Fibroblast of villous mesenchyme (primary cell): ENCODE results near the gene NRG2. TPM values are rescaled to one million over a fixed set of nuclear protein-coding genes. Genes with fewer than 3 reads are reported as not detected.

Experiments
- DNase-seq: peaks from one replicate; pipeline ENCODE4 v3.0.0-alpha.2; 2010; ENCODE audit warnings: low read depth
- H3K4me3 ChIP-seq: 2 replicates; pipeline ENCODE4 v1.5.1; 2011; ENCODE audit warnings: low read depth, mild to moderate bottlenecking, low read length
- total RNA-seq: library from RNA; depleted of rRNA; stranded (reverse); fragments of >200 nt; gene quantifications from 2 replicates; pipeline ENCODE4 v1.2.3, GENCODE V29; 2012
- TF ChIP-seq, protein P1 (sequence below): IDR thresholded peaks from 2 replicates; pipeline ENCODE4 v1.5.1; 2012; ENCODE audit warnings: low read depth, mild to moderate bottlenecking, low read length; ENCODE audit not compliant: insufficient read depth

NRG2 gene
- total RNA-seq, 1 donor, result under 0.01 TPM

DNA sequence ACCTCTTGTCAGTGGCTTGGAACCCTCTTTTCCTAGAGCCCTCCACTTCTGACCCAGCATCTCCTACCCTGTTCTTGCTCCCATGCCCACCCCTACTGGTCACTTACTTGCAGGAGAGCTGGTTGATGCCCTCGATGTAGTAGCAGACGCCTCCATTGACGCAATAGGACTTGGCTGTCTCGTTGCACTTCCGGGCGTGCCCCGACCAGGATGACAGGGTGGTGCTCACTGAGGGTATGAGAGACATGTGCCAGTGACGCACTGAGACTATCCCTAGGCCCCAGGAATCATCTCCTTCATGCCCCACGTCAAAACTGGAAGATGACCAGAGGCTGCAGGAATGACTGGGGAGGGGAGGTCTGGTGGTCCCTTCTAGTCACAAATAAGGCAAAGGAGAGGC, 171.5 kb downstream of the NRG2 start:
- H3K4me3 ChIP-seq, result no peak overlapping the region
- DNase-seq, result no peak
- TF ChIP-seq, protein P1, sequence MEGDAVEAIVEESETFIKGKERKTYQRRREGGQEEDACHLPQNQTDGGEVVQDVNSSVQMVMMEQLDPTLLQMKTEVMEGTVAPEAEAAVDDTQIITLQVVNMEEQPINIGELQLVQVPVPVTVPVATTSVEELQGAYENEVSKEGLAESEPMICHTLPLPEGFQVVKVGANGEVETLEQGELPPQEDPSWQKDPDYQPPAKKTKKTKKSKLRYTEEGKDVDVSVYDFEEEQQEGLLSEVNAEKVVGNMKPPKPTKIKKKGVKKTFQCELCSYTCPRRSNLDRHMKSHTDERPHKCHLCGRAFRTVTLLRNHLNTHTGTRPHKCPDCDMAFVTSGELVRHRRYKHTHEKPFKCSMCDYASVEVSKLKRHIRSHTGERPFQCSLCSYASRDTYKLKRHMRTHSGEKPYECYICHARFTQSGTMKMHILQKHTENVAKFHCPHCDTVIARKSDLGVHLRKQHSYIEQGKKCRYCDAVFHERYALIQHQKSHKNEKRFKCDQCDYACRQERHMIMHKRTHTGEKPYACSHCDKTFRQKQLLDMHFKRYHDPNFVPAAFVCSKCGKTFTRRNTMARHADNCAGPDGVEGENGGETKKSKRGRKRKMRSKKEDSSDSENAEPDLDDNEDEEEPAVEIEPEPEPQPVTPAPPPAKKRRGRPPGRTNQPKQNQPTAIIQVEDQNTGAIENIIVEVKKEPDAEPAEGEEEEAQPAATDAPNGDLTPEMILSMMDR, result no peak

DNA sequence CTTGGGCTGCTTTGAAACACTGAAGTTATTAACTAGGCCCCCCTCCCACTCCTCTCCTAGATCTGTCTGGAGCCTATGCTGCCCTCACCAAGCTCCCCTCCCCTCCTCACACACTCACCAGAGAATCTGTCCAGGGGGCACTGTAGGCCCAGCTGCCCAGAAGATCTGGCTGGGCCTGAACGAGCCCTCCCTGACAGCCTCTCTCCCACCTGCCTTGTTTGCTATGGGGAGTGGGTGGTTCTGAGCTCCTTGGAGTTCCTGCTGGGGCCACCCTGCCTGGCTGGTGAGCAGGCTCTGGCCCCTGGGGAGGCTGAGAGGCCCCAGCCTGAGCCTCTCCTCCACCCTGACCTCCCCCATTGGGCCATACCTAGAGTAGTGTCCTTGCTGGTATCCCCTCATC, 172.4 kb downstream of the NRG2 start:
- no peak overlapping the region for H3K4me3 ChIP-seq
- DNase-seq, result no peak
- TF ChIP-seq, protein P1, result no peak

DNA sequence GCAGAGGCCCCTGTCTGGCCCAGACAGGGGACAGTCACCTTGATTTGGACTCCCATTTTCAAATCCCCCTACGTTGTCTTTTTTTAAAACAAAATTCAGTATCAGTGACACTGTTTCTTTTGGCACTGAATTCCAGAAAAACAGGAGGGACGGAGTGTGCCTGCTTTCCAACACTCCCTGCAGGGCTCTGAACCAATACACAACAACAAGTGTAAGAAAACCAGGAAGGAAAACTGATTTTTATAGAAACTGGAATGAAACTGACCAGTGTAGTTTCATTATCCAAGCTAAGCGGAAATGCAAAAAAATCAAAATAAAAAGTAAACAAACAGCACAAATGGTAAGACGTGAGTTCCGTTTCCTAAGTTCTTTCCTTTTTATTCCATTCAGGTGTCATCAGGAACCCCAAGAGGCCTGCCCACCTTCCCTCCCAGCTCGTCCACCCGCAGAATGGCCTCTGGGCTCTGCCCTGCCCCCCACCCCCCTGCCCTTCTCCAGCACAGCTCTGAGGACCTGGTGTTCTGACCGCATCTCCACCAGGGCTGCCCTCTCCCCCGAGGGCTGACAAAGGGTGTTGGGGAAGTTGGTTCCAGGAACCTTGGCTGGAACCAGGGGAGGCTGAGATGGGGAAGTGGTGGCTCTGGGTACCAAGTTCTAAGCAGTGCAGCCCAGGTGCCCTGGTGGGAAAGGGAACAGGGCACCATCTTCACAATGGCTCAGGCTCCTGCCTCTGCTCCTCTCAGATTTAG, 173.9 kb downstream of the NRG2 start:
- TF ChIP-seq, protein P1, result no peak
- no peak overlapping the region for H3K4me3 ChIP-seq
- DNase-seq, result no peak

DNA sequence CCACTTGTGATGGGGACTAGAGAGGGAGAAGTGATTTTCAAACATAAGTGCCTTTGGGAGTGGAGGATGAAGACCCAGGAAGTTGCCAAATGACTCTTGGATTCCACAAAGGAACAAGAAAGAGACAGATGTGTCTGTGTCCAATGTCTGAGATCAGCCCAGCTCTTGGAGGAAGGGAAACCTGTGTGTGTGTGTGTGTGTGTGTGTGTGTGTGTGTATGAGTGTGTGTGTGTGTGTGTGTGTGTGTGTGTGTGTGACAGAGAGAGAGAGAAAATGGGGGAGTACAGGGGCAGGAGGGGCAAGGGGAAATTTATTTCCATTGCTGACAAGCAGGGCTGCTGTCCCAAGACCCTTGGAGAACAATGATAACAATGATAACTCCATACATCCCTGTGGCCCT, 175.5 kb downstream of the NRG2 start:
- TF ChIP-seq, protein P1, result no peak
- DNase-seq, result no peak
- H3K4me3 ChIP-seq, result no peak overlapping the region

DNA sequence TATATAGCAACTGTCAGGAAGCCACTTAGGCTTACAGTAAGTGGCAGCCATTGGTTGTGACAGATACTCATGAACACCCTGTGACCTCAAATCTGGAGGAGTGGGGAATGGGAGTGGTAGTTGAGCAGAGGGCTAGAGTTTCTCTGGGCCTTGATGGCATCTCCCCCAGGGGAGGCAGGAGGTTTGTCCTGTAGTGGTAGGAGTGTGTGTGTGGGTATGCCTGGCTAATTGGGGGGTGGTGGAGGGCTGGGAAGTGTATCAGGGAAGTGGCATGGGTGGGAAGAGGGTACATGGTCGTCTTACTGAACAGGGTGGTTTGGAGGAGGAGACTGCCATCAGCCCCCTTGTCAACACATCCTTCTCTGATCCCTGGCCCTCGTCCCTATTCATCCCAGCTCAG, 176.0 kb downstream of the NRG2 start:
- TF ChIP-seq, protein P1, result no peak
- no peak for DNase-seq
- H3K4me3 ChIP-seq, result no peak overlapping the region

DNA sequence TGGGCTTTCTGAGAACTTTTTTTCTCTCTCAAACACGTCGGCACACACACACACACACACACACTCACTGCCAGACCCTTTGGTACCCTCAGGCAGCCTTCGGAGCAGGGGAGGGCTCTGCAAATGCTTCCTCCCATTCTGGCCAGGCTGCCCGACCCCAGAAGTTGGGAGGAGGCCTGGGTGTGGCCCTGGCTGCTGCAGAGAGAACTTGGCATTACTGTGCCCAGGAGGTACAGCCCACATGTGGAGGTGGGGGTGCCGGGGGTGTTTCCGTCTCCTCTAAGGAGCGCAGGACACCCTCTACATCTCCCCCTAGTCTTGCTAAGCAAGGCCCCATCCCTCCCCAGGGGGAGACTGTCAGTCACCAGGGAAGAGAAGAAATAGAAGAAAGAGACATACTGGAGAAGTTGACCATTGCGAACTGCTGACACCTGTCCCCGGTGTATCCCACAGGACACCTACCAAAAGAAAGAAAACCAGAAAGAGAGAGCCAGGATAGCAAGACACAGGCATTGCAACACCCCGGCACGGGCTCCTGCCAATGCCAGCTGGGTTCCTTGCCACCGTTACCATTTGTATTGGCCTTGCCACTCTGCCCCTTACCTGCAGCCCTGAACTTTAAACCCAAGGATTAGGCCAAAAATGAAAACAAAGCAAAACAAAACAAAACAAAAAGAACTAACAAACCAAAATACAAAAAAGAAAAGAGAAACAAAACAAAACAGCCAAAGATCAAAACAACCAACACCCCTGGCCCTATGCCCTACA, 178.2 kb downstream of the NRG2 start:
- H3K4me3 ChIP-seq, result no peak overlapping the region
- DNase-seq, result no peak
- TF ChIP-seq, protein P1, result no peak
